Measurements from ENCODE around the gene KIF12.
"Not testable (repeated sequence)": the region's sequence is repeated elsewhere in the genome, so short reads cannot be mapped to it uniquely, and the experiment has no call there.

KIF12 gene

GRCh38 chr9:114098936-114099668 is at the start of gene KIF12:
TSS of gene KIF12 (minus strand) at chr9:114099292. CDS start at chr9:114099276, 16 bp downstream.
- no peak for DNase-seq (ENCODE audit: low read depth)

- no peak for DNase-seq (ENCODE audit: low read depth)
These were observed 47.6 kb upstream of the KIF12 start for GRCh38 chr9:114146735-114147134.

- DNase-seq (ENCODE audit: low read depth): no peak
These were observed 44.1 kb upstream of the KIF12 start for GRCh38 chr9:114143234-114143633.

- no peak for DNase-seq (ENCODE audit: low read depth)
These were observed 42.7 kb upstream of the KIF12 start for GRCh38 chr9:114141553-114142402.

GRCh38 chr9:114140850-114141249 is 41.8 kb upstream of the KIF12 start:
- no peak for DNase-seq (ENCODE audit: low read depth)

GRCh38 chr9:114140401-114140800 is 41.3 kb upstream of the KIF12 start:
- DNase-seq (ENCODE audit: low read depth): no peak

- no peak for DNase-seq (ENCODE audit: low read depth)
These were observed 40.0 kb upstream of the KIF12 start for GRCh38 chr9:114139071-114139470.

- no peak for DNase-seq (ENCODE audit: low read depth)
These were observed 39.5 kb upstream of the KIF12 start for GRCh38 chr9:114138552-114138971.

- no peak for DNase-seq (ENCODE audit: low read depth)
These were observed 38.7 kb upstream of the KIF12 start for GRCh38 chr9:114137831-114138230.

GRCh38 chr9:114134827-114135396 is 35.8 kb upstream of the KIF12 start:
- no peak for DNase-seq (ENCODE audit: low read depth)

GRCh38 chr9:114132550-114132918 is 33.4 kb upstream of the KIF12 start:
- DNase-seq (ENCODE audit: low read depth): no peak

- no peak for DNase-seq (ENCODE audit: low read depth)
These were observed 32.9 kb upstream of the KIF12 start for GRCh38 chr9:114131808-114132549.

GRCh38 chr9:114130624-114131277 is 31.7 kb upstream of the KIF12 start:
- DNase-seq (ENCODE audit: low read depth): no peak

- DNase-seq (ENCODE audit: low read depth): no peak
These were observed 31.0 kb upstream of the KIF12 start for GRCh38 chr9:114130141-114130540.

GRCh38 chr9:114128759-114129158 is 29.7 kb upstream of the KIF12 start:
- DNase-seq (ENCODE audit: low read depth): not testable (repeated sequence)

GRCh38 chr9:114126247-114127060 is 27.4 kb upstream of the KIF12 start:
- DNase-seq (ENCODE audit: low read depth): no peak

GRCh38 chr9:114125476-114126013 is 26.5 kb upstream of the KIF12 start:
- DNase-seq (ENCODE audit: low read depth): no peak

GRCh38 chr9:114124666-114125475 is 25.8 kb upstream of the KIF12 start:
- no peak for DNase-seq (ENCODE audit: low read depth)

- DNase-seq (ENCODE audit: low read depth): no peak
These were observed 25.0 kb upstream of the KIF12 start for GRCh38 chr9:114124138-114124537.

All from stimulated activated CD8-positive, alpha-beta memory T cell treated with anti-CD3 and anti-CD28 coated beads, Interleukin-12 subunit alpha, Interleukin-12 subunit beta, amount 100 ng/mL, for 4 hours (primary cell).